SH-SY5Y (cell line): ENCODE measurements around the gene CDK10.

Experiments used
- GATA2 ChIP-seq: IDR thresholded peaks from 2 replicates; pipeline ENCODE4 v1.6.1; 2011; ENCODE audit warnings: mild to moderate bottlenecking, low read depth, low read length
- GATA3 ChIP-seq: IDR thresholded peaks from 2 replicates; pipeline ENCODE4 v1.6.1; 2011; ENCODE audit warnings: low read depth, mild to moderate bottlenecking, low read length, moderate library complexity

GRCh38 chr16:89688395-89688794 lies 1.9 kb downstream of the CDK10 start:
- no peak for TF ChIP-seq GATA3
- TF ChIP-seq GATA2, result no peak
